Stimulated activated naive CD8-positive, alpha-beta T cell treated with anti-CD3 and anti-CD28 coated beads, Interleukin-15, Interleukin-2, amounts not matched to agents 100 ng/mL and 50 ng/mL, for 24 hours (primary cell): Measurements from ENCODE around the gene RGMA.
"Not testable (repeated sequence)": the region's sequence is repeated elsewhere in the genome, so short reads cannot be mapped to it uniquely, and the experiment has no call there.

Experiments used
- H3K27ac Mint-ChIP-seq: one replicate; pipeline ENCODE4 v1.8.0; 2021; ENCODE audit warnings: mild to moderate bottlenecking, mixed read lengths
- H3K27me3 Mint-ChIP-seq: one replicate; pipeline ENCODE4 v1.8.0; 2021; ENCODE audit warnings: mixed read lengths
- H3K36me3 Mint-ChIP-seq: one replicate; pipeline ENCODE4 v1.8.0; 2021; ENCODE audit warnings: low read depth, mixed read lengths
- H3K4me1 Mint-ChIP-seq: one replicate; pipeline ENCODE4 v1.8.0; 2021; ENCODE audit warnings: low read depth, mixed read lengths
- H3K4me3 Mint-ChIP-seq: one replicate; pipeline ENCODE4 v1.8.0; 2021; ENCODE audit warnings: mild to moderate bottlenecking, mixed read lengths
- H3K9me3 Mint-ChIP-seq: one replicate; pipeline ENCODE4 v1.8.0; 2021; ENCODE audit warnings: mixed read lengths

RGMA gene

DNA sequence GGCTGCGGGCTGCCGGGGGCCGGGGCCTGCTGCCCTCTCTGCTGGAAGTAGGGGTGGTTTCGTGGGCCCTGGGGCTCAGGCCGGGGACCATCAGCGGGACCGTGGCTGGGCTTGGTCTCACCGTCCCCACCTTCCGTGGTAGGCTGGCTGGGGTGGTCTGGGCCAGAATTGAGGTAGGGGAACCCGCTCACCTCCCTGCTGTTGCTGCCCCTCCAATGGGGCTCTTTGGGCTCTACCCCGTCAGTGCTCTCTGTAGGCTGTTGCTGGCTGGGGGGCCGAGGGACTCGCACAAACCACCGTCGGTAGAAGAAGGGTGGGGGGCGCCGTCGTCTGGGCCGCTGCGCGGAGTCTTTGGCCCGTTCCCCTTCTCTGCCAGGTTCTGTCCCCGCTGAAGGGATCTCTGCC lies 23.4 kb downstream of the RGMA start:
- no peaks in the 10 kb centered on the region for H3K4me1 Mint-ChIP-seq
- H3K9me3 Mint-ChIP-seq, result no peaks in the 10 kb centered on the region
- H3K27me3 Mint-ChIP-seq, result peaks cover 15% of the 10 kb centered on the region
- no peak overlapping the region for H3K27ac Mint-ChIP-seq
- H3K36me3 Mint-ChIP-seq, result no peaks in the 10 kb centered on the region
- H3K4me3 Mint-ChIP-seq, result no peak overlapping the region

DNA sequence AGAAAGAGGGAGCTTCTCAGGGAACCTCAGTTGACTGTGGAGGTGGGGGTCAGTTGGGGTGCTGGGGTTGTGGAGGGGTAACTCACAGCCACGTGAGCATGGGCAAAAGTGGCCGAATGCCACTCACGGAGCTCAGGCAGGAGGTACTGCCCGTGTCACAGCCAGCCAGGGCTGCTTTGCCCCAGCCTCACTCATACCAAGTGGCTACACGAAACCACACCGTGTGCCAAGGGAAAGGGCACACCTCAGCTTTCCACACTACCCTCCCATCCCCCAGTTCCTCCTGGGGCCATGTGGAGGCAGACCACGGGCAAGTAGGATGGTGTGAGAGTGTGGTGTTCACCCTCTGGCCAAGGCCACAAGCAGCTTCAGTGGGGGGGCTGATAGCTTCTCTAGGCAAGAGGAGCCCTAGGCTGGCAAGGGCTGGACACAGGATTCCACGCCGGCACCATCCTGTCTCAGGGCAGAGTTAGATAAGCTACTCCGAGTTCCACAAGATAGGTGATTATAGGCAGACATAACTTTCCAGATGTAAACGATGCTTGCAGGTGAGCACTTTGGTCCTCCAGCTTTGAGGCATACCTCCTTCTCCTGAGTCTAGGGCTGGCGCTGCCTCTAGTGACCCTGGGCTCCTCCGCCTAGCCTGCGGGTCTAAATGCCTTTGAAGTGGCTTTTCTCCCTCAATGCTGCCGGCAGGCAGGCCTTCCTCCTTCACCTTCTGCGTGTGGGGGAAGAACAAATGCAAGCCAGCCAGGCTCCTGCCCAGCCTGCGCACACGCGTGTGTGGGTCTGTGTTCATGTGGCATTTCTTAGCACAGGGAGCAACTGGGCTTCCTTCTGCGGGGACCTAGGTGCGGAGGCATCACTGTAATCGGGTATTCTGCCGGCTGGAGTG lies 25.0 kb downstream of the RGMA start:
- Mint-ChIP-seq H3K9me3 (no peaks in the 10 kb centered on the region), H3K4me3 (no peak overlapping the region), H3K4me1 (no peaks in the 10 kb centered on the region), H3K27ac (no peak overlapping the region), H3K36me3 (no peaks in the 10 kb centered on the region), H3K27me3 (peaks cover 7% of the 10 kb centered on the region)

DNA sequence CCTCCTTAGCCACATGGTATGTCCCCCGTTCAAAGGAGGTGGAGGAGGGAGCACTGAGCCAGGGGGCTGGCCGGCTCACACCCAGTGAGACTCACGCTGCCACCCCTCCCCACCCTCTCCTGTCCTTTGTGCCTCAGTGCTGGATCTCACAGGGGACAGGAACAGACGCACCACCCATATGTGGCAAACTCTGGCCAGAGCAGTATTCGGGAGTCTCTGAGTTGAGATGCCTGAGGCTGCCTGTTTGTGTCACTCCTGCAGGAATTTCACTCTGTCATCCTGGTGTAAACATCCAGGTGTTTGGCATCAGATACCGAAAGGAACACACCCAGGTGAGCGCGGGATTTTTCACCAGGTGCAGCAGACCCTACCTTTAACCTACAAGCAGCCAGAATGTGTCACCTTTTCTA lies 25.7 kb downstream of the RGMA start:
- no peak overlapping the region for H3K27ac Mint-ChIP-seq
- no peaks in the 10 kb centered on the region for H3K9me3 Mint-ChIP-seq
- no peak overlapping the region for H3K4me3 Mint-ChIP-seq
- H3K27me3 Mint-ChIP-seq, result peaks cover 7% of the 10 kb centered on the region
- H3K36me3 Mint-ChIP-seq, result no peaks in the 10 kb centered on the region
- H3K4me1 Mint-ChIP-seq, result no peaks in the 10 kb centered on the region

DNA sequence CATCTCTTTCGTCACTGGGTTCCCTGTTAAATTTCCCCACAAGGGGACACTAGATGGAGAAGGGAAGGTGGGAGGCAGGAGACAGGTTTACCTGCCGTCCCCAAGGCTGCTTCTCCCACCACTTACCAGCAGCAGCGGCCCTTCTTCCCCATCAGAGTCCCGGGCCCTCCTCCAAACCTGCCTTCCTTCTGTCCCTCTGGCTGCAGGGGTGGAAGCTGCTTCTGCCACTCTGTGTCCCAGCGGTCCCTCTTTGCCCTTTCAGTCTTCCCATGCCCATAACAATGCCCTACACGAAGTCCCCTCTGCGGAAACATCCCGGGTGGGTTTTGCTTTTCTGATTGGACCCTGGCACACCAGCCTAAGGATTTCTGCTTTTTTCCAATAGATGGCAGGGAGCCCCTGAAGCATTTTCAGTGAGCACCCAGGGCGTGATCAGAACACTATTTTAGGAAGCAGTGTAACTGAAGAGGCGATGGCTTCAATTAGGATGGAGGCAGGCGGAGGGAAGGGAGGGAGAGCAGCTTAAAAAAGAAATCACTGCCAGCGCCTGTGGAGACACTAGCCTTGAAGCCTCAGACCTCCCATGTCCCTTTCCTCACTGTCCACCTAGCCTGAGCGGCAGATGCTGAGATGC lies 26.3 kb downstream of the RGMA start:
- not testable (repeated sequence) for H3K4me3 Mint-ChIP-seq, H3K27me3 Mint-ChIP-seq, H3K27ac Mint-ChIP-seq, H3K36me3 Mint-ChIP-seq, H3K9me3 Mint-ChIP-seq, H3K4me1 Mint-ChIP-seq

DNA sequence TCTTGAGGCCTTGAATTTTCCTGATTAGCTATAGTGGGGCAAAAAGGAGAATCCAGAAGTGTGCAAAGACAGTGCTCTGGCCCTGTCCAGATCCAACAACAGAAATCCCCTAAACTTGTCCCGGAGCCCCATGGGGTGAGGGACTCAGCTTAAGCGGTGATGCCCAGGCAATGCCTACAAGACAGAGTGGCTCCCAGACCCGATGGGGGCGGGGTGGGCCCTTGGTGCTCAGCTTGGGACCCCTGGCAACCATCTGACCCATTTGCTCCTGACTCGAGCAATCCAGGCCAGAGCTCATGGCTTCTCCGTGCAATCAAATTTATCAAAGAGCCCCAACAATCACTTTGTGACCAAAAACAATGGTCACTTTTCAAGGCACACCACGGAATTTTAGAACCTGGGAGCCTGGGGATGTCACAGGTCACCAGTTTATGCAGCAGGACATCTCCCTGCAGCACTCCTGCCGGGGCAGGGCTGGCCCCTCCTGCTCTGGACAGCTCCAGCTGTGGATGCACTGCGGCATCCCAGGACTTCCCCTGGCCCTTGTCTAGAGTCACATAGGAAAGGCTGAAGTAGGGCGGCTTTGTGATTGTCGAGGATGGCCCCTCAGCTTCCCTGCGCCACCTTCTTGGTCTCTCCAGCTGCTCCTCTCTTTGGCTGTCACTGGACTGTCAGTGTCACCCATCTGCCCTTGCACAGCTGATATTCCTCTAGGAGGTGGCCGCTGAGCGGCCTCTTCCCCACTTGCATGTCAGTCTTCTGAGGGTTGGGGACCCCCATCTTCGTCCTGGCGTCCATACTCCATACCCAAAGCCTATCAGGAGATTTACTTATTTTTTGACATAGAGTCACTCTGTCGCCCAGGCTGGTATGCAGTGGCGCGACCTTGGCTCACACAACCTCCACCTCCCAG lies 28.4 kb downstream of the RGMA start:
- Mint-ChIP-seq H3K4me1 (no peaks in the 10 kb centered on the region), H3K27ac (no peak overlapping the region), H3K36me3 (no peaks in the 10 kb centered on the region), H3K4me3 (no peak overlapping the region), H3K27me3 (peaks cover 7% of the 10 kb centered on the region), H3K9me3 (no peaks in the 10 kb centered on the region)

DNA sequence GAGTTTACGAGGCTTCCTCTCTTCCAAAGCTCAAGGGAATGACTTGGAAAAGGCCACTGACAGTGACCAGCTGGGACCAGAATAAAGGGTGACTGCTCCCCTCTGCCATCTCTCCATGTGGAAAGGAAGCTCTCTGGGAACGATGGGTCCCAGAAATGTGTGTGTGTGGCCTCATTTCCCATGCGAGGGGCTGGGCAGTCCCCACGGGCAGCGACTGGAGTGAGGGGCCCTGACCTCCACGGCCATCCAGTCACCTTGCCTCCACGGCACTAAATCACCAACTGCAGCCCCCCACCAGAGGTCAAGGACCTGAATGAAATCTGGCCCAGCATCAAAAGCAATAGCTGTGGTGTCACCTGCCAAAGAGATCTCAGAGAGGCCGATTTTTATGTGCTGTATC lies 29.6 kb downstream of the RGMA start:
- H3K4me3 Mint-ChIP-seq, result no peak overlapping the region
- no peaks in the 10 kb centered on the region for H3K36me3 Mint-ChIP-seq
- H3K4me1 Mint-ChIP-seq, result no peaks in the 10 kb centered on the region
- no peak overlapping the region for H3K27ac Mint-ChIP-seq
- H3K27me3 Mint-ChIP-seq, result peaks cover 2% of the 10 kb centered on the region
- no peaks in the 10 kb centered on the region for H3K9me3 Mint-ChIP-seq

DNA sequence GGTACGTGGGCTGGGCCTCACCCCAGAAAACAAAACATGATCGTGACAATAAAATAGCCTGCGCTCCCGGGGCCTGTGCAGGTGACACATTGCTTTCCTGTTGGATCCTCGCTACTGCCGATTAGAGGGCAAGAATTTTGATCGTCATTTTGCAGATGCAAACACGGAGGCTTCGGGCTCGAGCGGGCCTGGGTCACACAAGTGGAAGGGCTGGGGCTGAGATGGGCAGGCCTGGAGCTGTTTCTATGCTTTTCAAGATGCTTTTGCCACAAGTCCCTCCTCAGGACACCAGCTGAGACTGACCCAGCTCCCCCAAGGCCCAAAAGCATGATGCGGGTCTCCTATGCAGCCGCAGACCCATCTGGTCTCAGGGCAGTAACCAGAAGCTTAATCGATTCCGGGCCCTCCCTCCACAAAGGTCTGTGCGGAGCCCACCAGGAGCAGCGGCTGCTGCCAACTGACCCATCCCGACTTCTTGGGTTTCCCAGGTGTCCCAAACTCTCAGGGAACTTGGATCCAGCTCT lies 30.0 kb downstream of the RGMA start:
- no peak overlapping the region for H3K4me3 Mint-ChIP-seq
- no peaks in the 10 kb centered on the region for H3K27me3 Mint-ChIP-seq
- H3K4me1 Mint-ChIP-seq, result no peaks in the 10 kb centered on the region

DNA sequence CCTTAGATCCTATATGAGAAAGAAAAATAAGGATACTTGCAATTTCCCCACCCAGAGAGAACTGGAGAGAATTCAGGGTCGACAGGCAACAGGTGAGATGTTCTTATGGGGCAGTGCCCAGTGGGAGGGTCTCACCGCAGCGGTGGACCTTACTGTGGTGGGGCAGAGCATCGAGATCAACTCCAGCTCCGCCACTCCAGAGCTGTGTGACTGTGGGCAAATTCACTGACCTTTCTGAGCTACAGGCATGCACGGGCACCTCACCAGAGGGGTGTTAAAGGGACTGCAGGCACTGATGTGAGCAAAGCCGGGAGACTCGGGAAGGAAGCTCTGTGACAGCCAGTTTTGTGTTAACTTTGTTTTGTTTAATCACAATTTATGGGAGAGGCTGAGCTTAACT lies 30.9 kb downstream of the RGMA start:
- no peaks in the 10 kb centered on the region for H3K36me3 Mint-ChIP-seq
- H3K4me1 Mint-ChIP-seq, result no peaks in the 10 kb centered on the region
- H3K9me3 Mint-ChIP-seq, result no peaks in the 10 kb centered on the region
- no peak overlapping the region for H3K27ac Mint-ChIP-seq
- H3K27me3 Mint-ChIP-seq, result no peaks in the 10 kb centered on the region
- no peak overlapping the region for H3K4me3 Mint-ChIP-seq

More for the DNA sequence above, 30.0 kb downstream of the RGMA start:
- no peaks in the 10 kb centered on the region for H3K9me3 Mint-ChIP-seq
- H3K27ac Mint-ChIP-seq, result no peak overlapping the region
- no peaks in the 10 kb centered on the region for H3K36me3 Mint-ChIP-seq

DNA sequence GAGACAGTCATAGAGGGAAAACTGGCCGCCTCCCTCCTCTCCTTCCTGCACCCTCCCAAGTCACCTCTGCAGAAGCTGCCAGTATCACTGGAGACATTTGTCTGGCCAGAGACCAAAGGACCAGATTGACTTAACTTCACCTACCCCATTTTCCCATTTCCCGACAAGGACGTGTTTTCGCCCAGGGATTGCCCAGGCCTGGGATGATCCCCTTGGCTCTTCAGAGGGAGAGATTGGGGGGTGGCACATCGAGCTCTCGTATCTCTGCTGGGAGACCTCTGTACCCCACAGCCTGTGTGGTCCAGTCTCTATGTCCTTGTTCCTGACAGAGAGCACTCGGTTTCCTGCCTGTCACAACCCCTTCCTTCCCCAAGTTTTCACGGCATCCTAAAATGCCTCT lies 31.4 kb downstream of the RGMA start:
- Mint-ChIP-seq H3K4me1 (no peaks in the 10 kb centered on the region), H3K27me3 (no peaks in the 10 kb centered on the region), H3K4me3 (no peak overlapping the region), H3K27ac (no peak overlapping the region), H3K9me3 (no peaks in the 10 kb centered on the region), H3K36me3 (no peaks in the 10 kb centered on the region)

DNA sequence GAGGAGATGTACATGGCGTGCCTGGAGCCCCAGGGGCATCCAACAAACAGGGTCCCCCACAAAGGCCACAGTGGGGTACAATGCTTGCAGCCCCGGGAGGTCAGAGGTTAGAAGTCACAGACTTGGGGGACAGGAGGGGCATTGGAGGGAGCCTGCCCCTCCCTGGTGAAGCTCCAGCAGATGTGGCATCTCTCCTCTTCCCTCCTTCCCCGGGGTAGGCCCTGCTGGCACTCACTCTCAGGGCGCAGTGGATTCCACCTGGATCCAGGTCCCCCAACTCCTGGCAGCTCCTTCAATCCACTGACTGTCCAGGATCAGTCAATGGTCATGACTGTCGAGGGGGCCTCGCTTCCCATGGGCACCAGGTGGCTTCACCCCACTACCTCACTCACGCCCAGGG lies 32.2 kb downstream of the RGMA start:
- no peaks in the 10 kb centered on the region for H3K4me1 Mint-ChIP-seq
- H3K27ac Mint-ChIP-seq, result no peak overlapping the region
- no peak overlapping the region for H3K4me3 Mint-ChIP-seq
- H3K36me3 Mint-ChIP-seq, result no peaks in the 10 kb centered on the region
- no peaks in the 10 kb centered on the region for H3K27me3 Mint-ChIP-seq
- no peaks in the 10 kb centered on the region for H3K9me3 Mint-ChIP-seq

DNA sequence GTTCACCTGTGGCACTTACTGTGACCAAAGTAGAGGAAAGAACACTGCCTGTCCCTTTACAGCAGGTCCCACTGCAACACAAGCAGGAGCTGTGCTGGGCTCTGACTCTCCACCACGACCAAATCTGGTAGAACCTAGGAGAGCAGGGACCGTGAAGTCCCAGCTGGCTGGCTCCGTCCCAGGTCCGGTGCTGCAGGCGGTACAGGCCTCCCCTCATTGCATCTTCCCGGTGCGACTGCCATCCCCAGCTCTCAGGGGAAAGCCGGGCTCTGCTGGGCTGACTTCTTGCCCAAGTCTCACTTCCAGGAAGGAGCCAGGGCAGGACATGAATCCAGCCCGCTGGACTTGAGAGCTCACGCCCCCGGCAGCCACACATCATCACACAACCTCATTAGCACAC lies 33.8 kb downstream of the RGMA start:
- Mint-ChIP-seq H3K4me1 (no peaks in the 10 kb centered on the region), H3K27ac (no peak overlapping the region), H3K4me3 (no peak overlapping the region), H3K36me3 (no peaks in the 10 kb centered on the region), H3K27me3 (no peaks in the 10 kb centered on the region), H3K9me3 (no peaks in the 10 kb centered on the region)

DNA sequence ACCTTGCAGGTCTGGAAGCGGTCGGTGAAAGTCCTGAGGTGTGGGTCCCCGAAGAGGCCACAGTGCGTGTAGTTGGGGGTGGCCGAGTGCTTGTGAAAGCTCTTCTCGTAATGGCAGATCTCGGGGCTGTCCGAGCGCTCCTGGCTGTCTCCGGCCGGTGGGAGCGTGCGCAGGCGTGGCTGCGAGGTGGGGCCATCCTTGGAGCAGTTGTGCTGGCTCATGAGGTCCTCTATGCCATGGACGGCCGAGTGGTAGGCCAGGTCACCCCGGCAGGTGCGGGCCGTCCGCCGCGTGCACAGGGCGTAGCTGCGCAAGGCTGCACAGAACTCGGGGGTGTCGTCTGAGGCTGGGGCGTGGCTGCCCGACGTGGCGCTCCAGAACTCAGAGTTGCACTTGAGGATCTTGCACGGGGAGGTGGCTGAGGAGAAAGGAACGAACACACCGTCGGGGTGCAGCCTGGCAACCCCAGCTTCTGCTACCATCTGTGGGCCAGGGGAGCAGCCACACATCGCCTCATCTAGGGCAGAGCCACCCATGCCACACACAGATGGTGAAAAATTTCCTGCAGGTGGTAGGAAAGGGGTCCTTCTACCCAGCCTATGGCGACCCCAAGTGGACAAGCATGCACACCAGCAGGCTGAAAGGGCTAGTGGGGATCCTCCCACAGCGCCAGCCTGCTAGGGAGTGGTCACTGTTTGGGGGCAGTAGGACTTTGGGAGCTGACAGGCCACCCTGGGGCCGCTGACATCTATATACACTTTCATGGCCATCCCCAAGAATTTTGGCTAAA lies 36.7 kb downstream of the RGMA start:
- H3K4me1 Mint-ChIP-seq, result peaks cover 9% of the 10 kb centered on the region
- H3K4me3 Mint-ChIP-seq, result no peak overlapping the region
- H3K9me3 Mint-ChIP-seq, result no peaks in the 10 kb centered on the region
- H3K36me3 Mint-ChIP-seq, result no peaks in the 10 kb centered on the region
- H3K27ac Mint-ChIP-seq, result no peak overlapping the region
- H3K27me3 Mint-ChIP-seq, result no peaks in the 10 kb centered on the region

DNA sequence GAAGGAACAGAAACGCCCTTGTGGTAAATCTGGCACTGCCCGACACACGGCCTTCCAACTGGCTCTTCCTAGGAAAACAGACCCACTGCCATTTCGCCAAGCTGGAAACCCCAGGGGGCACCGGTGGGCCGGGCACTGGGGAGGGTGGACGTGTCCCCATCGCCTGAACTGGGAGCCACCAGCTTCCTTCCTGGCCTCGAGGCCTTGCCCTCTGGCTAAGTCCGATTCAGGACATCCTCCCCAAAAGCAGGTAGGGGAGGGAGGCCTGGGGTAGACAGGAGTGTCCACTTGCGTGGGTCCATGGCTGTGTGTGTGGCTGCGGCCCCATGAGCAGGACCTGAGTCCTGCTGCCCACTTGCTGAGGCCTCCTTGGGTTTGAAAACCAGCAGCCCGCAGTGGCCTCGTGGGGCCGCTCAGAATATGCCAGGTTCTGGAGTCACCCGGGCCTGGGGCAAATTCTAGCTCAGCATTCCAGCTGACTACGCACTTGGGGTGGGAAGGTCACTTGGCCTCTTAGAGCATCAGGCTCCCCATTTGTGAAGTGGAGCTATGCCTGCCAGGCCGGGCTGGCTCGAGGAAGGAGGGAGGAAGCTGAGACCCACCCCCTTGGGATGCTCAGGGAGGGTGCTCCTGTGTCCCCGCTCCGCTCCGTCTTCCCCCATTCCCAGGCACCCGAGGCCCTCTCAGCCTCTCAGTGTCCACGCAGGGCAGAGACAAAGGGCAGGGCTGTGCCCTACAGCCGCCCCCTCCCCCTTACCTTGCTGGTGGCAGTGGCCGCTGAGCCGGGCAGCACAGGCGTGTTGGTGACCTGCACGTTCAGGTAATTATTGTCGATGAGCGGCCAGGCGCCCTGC lies 37.5 kb downstream of the RGMA start:
- peaks cover 9% of the 10 kb centered on the region for H3K4me1 Mint-ChIP-seq
- H3K27ac Mint-ChIP-seq, result no peak overlapping the region
- H3K27me3 Mint-ChIP-seq, result no peaks in the 10 kb centered on the region

More for the DNA sequence above, 37.5 kb downstream of the RGMA start:
- no peak overlapping the region for H3K4me3 Mint-ChIP-seq
- H3K9me3 Mint-ChIP-seq, result peaks cover 1% of the 10 kb centered on the region
- H3K36me3 Mint-ChIP-seq, result no peaks in the 10 kb centered on the region
